SK-N-SH (cell line): ENCODE measurements around the gene ZNF628. TPM values are rescaled to one million over a fixed set of nuclear protein-coding genes. Genes with fewer than 3 reads are reported as not detected.
A peak's percentile ranks its signal among the peaks of the same experiment; 100 is the strongest.
"Not testable (repeated sequence)": the region's sequence is repeated elsewhere in the genome, so short reads cannot be mapped to it uniquely, and the experiment has no call there.

ENCODE experiments used
- CTCF ChIA-PET: fragments of 300-600, 350-600 bp; formaldehyde crosslinking; extraction: SDS; loops from one replicate; lab custom pipeline; 2021; lab: Yijun Ruan, JAX
- POLR2A ChIA-PET: fragments of 350-600 bp; sonication (Branson Sonifier 250); formaldehyde crosslinking; extraction: SDS; loops from one replicate; lab custom pipeline; 2020; ENCODE audit warnings: antibody characterized with exemption, inconsistent platforms; lab: Yijun Ruan, JAX
- DNase-seq: peaks from one replicate; pipeline ENCODE4 v3.0.0; 2012
- H2AFZ ChIP-seq: fragments of 200-600 bp; sonication (generic); 2 replicates; pipeline ENCODE4 v1.8.1; 2016; ENCODE audit warnings: antibody characterized with exemption, mild to moderate bottlenecking, low read depth
- H3F3A ChIP-seq: fragments of 200-600 bp; sonication (generic); replicated peaks from 2 replicates; pipeline ENCODE3; 2016; ENCODE audit warnings: antibody characterized with exemption, mild to moderate bottlenecking; ENCODE audit not compliant: insufficient read depth
- H3K27ac ChIP-seq, 2 experiments: fragments of 200-500 bp in 1 of 2; fragments of 200-600 bp in 1 of 2; sonication (Bioruptor generic) in 1 of 2; sonication (generic), shearing (Covaris generic) in 1 of 2; 2 replicates each; pipeline versions ENCODE4 v1.5.1 to v1.6.1; 2014 to 2016; ENCODE audit warnings: low read depth in 2 of 2, inconsistent platforms in 1 of 2, low read length in 1 of 2, mild to moderate bottlenecking in 1 of 2, mixed read lengths in 1 of 2
- H3K27me3 ChIP-seq: fragments of 200-600 bp; sonication (generic), shearing (Covaris generic); 2 replicates; pipeline ENCODE4 v1.6.1; 2016; ENCODE audit warnings: mixed run types; ENCODE audit not compliant: insufficient read depth
- H3K36me3 ChIP-seq, 2 experiments: fragments of 200-500 bp in 1 of 2; fragments of 200-600 bp in 1 of 2; sonication (Bioruptor generic) in 1 of 2; sonication (generic) in 1 of 2; replicated peaks in 1 of 2; 2 replicates each; pipeline versions ENCODE3 to v1.5.1; 2014 to 2016; ENCODE audit warnings: low read length in 1 of 2, mild to moderate bottlenecking in 1 of 2; ENCODE audit not compliant: insufficient read depth in 2 of 2, control insufficient read depth in 1 of 2
- H3K4me1 ChIP-seq, 2 experiments: fragments of 200-500 bp in 1 of 2; fragments of 200-600 bp in 1 of 2; sonication (Bioruptor generic) in 1 of 2; sonication (generic), shearing (Covaris generic) in 1 of 2; 2 replicates each; pipeline versions ENCODE4 v1.5.1 to v1.6.1; 2014 to 2016; ENCODE audit warnings: low read depth in 1 of 2, low read length in 1 of 2, mixed run types in 1 of 2; ENCODE audit not compliant: insufficient read depth in 2 of 2, control insufficient read depth in 1 of 2
- H3K4me2 ChIP-seq: fragments of 200-600 bp; sonication (generic), shearing (Covaris generic); 2 replicates; pipeline ENCODE4 v1.6.1; 2017; ENCODE audit warnings: mixed run types
- H3K4me3 ChIP-seq, 2 experiments: fragments of 200-500 bp in 1 of 2; fragments of 200-600 bp in 1 of 2; sonication (Bioruptor generic) in 1 of 2; sonication (generic), shearing (Covaris generic) in 1 of 2; 2 replicates each; pipeline versions ENCODE4 v1.5.1 to v1.8.1; 2014 to 2016; ENCODE audit warnings: low read depth in 2 of 2, inconsistent platforms in 1 of 2, low read length in 1 of 2, mild to moderate bottlenecking in 1 of 2, mixed read lengths in 1 of 2, moderate library complexity in 1 of 2
- H3K79me2 ChIP-seq: fragments of 200-600 bp; sonication (generic); 2 replicates; pipeline ENCODE4 v1.8.1; 2017; ENCODE audit warnings: mild to moderate bottlenecking; ENCODE audit not compliant: insufficient read depth
- H3K9ac ChIP-seq: fragments of 200-600 bp; sonication (generic); 2 replicates; pipeline ENCODE4 v1.6.1; 2017; ENCODE audit warnings: mixed run types
- H3K9me2 ChIP-seq: fragments of 200-600 bp; sonication (generic); 2 replicates; pipeline ENCODE4 v1.6.1; 2017; ENCODE audit warnings: mixed run types
- H3K9me3 ChIP-seq: fragments of 200-600 bp; sonication (generic); 2 replicates; pipeline ENCODE4 v1.6.1; 2017; ENCODE audit warnings: mixed run types, mild to moderate bottlenecking, moderate library complexity
- H4K20me1 ChIP-seq: fragments of 200-600 bp; sonication (generic); 2 replicates; pipeline ENCODE4 v1.6.1; 2017; ENCODE audit warnings: mild to moderate bottlenecking, mixed run types; ENCODE audit not compliant: insufficient read depth
- ELF1 ChIP-seq: IDR thresholded peaks from 2 replicates; pipeline ENCODE4 v1.4.0; 2012
- MAX ChIP-seq: IDR thresholded peaks from 2 replicates; pipeline ENCODE4 v1.4.0; 2012; ENCODE audit warnings: low read depth
- MXI1 ChIP-seq: IDR thresholded peaks from 2 replicates; pipeline ENCODE4 v1.6.1; 2012; ENCODE audit warnings: mild to moderate bottlenecking, low read depth, low read length, improper control_type of control experiment
- RXRA ChIP-seq: IDR thresholded peaks from 2 replicates; pipeline ENCODE4 v1.4.0; 2012; ENCODE audit warnings: low read depth, mild to moderate bottlenecking, borderline replicate concordance
- USF1 ChIP-seq: IDR thresholded peaks from 2 replicates; pipeline ENCODE4 v1.4.0; 2012; ENCODE audit warnings: low read depth, borderline replicate concordance
- WGBS: methylation state at CpG from one replicate; pipeline ENCODE4 v1.1.6; 2017; ENCODE audit warnings: low lambda C conversion rate; 5-methylcytosine and 5-hydroxymethylcytosine counted together
- polyA plus RNA-seq, 3 experiments: library from polyadenylated mRNA; depleted of rRNA; stranded (reverse); fragments of >200 nt; gene quantifications; 2 replicates each; pipeline ENCODE4 v1.2.3, GENCODE V29; 2012

Gene ZNF628
- polyA plus RNA-seq, 1 of the 3 experiments (the other 2 are of a cell fraction) = 1.6 TPM

- Histone ChIP-seq H2AFZ (no peak overlapping the region), H3K4me2 (no peak overlapping the region), H3K27me3 (peaks cover 49% of the 10 kb centered on the region), H3K4me3 (no peak overlapping the region), H3K4me1 (peaks cover 0 to 5% of the 10 kb centered on the region in 2 experiments; a peak in 1 of 4 replicates), H3K79me2 (no peaks in the 10 kb centered on the region), H3K9ac (no peak overlapping the region), H3F3A (peaks cover 8% of the 10 kb centered on the region), H3K9me2 (no peaks in the 10 kb centered on the region), H3K36me3 (no peaks in the 10 kb centered on the region), H4K20me1 (peaks cover 5% of the 10 kb centered on the region; the same call in 1 of the 2 replicates), H3K9me3 (no peaks in the 10 kb centered on the region), H3K27ac (no peak overlapping the region)
- TF ChIP-seq ELF1 = no peak
- POLR2A ChIA-PET = no interaction called here
- 35% methylated on average over 8 of the region's 8 CpGs for WGBS
- CTCF ChIA-PET = interaction anchor here (1.7 kb wide), 1 partner anchor 305 kb away, joined by 5 read pairs; no protein-coding TSS in a partner anchor
- no peak for DNase-seq
Measured at GRCh38 chr19:55446060-55446459, 30.4 kb upstream of the ZNF628 start.

- Histone ChIP-seq H2AFZ (no peak overlapping the region), H3K9ac (no peak overlapping the region), H4K20me1 (peaks cover 5% of the 10 kb centered on the region; the same call in 1 of the 2 replicates), H3K79me2 (no peaks in the 10 kb centered on the region), H3K4me3 (no peak overlapping the region), H3K27me3 (peaks cover 51% of the 10 kb centered on the region), H3K27ac (no peak overlapping the region), H3K4me1 (peaks cover 0 to 12% of the 10 kb centered on the region in 2 experiments; a peak in 2 of 4 replicates), H3K9me2 (no peaks in the 10 kb centered on the region), H3K4me2 (no peak overlapping the region)
- peak; percentile 78 for DNase-seq
- no peak for TF ChIP-seq RXRA
- TF ChIP-seq USF1 = no peak
- peak; percentile 60; the same call in 1 of the 2 replicates for TF ChIP-seq MAX
- peak; percentile 97 for TF ChIP-seq MXI1
- TF ChIP-seq, all 33 proteins: peak for 2
- ChIA-PET CTCF (interaction anchor here (0.6 to 1.7 kb wide), 4 partner anchors 20 to 874 kb away, joined by 3 to 5 read pairs (median 4); partner anchors contain the start of gene LILRA2), POLR2A (no interaction called here)
- Histone ChIP-seq H3F3A (peaks cover 8% of the 10 kb centered on the region), H3K36me3 (no peaks in the 10 kb centered on the region), H3K9me3 (no peaks in the 10 kb centered on the region)
- WGBS = 4% methylated on average over 13 of the region's 16 CpGs
Measured at GRCh38 chr19:55447421-55448174, 28.8 kb upstream of the ZNF628 start.

- H3K27me3 ChIP-seq = peaks cover 47% of the 10 kb centered on the region
- POLR2A ChIA-PET = not testable (repeated sequence)
Measured at GRCh38 chr19:55448175-55448490, 28.3 kb upstream of the ZNF628 start.

More at GRCh38 chr19:55448175-55448490, 28.3 kb upstream of the ZNF628 start:
- WGBS = 72% methylated on average over 5 of the region's 5 CpGs
- H3K36me3 ChIP-seq, H3K4me2 ChIP-seq, H4K20me1 ChIP-seq, H3K9ac ChIP-seq, H3K9me3 ChIP-seq, H3K27ac ChIP-seq, H3K9me2 ChIP-seq, CTCF ChIA-PET, DNase-seq, H3K4me3 ChIP-seq, H2AFZ ChIP-seq, H3K79me2 ChIP-seq: not testable (repeated sequence)
- Histone ChIP-seq H3K4me1 (peaks cover 0 to 12% of the 10 kb centered on the region in 2 experiments; a peak in 2 of 4 replicates), H3F3A (peaks cover 10% of the 10 kb centered on the region)
